Ectodermal cell (in vitro differentiated cells): Measurements from ENCODE around the gene TAS2R20.

Experiments
- H3K27ac ChIP-seq: 2 replicates; pipeline ENCODE4 v1.7.0; 2013; ENCODE audit warnings: mild to moderate bottlenecking, low read depth, low read length; ENCODE audit not compliant: insufficient read depth, poor library complexity, severe bottlenecking
- H3K27me3 ChIP-seq: 2 replicates; pipeline ENCODE4 v1.7.0; 2013; ENCODE audit warnings: mild to moderate bottlenecking, low read length; ENCODE audit not compliant: insufficient read depth, control insufficient read depth, poor library complexity, severe bottlenecking
- H3K36me3 ChIP-seq: one replicate; pipeline ENCODE4 v1.7.0; 2013; ENCODE audit warnings: low read length; ENCODE audit not compliant: control insufficient read depth, insufficient read depth
- H3K4me1 ChIP-seq: one replicate; pipeline ENCODE4 v1.7.0; 2013; ENCODE audit warnings: low read length; ENCODE audit not compliant: control insufficient read depth, insufficient read depth
- H3K4me3 ChIP-seq: 2 replicates; pipeline ENCODE4 v1.7.0; 2013; ENCODE audit warnings: low read depth, low read length, control low read depth; ENCODE audit not compliant: insufficient read depth
- H3K9me3 ChIP-seq: 2 replicates; pipeline ENCODE4 v1.7.0; 2013; ENCODE audit warnings: mild to moderate bottlenecking, low read length, moderate library complexity; ENCODE audit not compliant: control insufficient read depth
- WGBS, 2 experiments: methylation state at CpG; one replicate each; pipeline ENCODE4 v1.1.7; 2013; ENCODE audit warnings: missing lambda C conversion rate in 2 of 2; 5-methylcytosine and 5-hydroxymethylcytosine counted together

The TAS2R20 gene

GRCh38 chr12:11015775-11016430 lies 17.8 kb upstream of the TAS2R20 start:
- H3K27ac ChIP-seq = no peak overlapping the region
- no peaks in the 10 kb centered on the region for H3K36me3 ChIP-seq
- H3K9me3 ChIP-seq = no peaks in the 10 kb centered on the region
- 94 to 98% methylated on average over 4 of the region's 4 CpGs for WGBS, 2 experiments
- H3K27me3 ChIP-seq = no peaks in the 10 kb centered on the region
- H3K4me1 ChIP-seq = no peaks in the 10 kb centered on the region
- H3K4me3 ChIP-seq = no peak overlapping the region

- H3K4me3 ChIP-seq = no peak overlapping the region
- no peaks in the 10 kb centered on the region for H3K4me1 ChIP-seq
- no peaks in the 10 kb centered on the region for H3K27me3 ChIP-seq
- no peak overlapping the region for H3K27ac ChIP-seq
- H3K9me3 ChIP-seq = no peaks in the 10 kb centered on the region
- no peaks in the 10 kb centered on the region for H3K36me3 ChIP-seq
Measured at GRCh38 chr12:11014234-11014633, 16.1 kb upstream of the TAS2R20 start.

- H3K4me1 ChIP-seq = no peaks in the 10 kb centered on the region
- H3K4me3 ChIP-seq = no peak overlapping the region
- no peaks in the 10 kb centered on the region for H3K9me3 ChIP-seq
- 86 to 100% methylated on average over 1 of the region's 1 CpG for WGBS, 2 experiments
- no peaks in the 10 kb centered on the region for H3K36me3 ChIP-seq
- H3K27me3 ChIP-seq = no peaks in the 10 kb centered on the region
- H3K27ac ChIP-seq = no peak overlapping the region
Measured at GRCh38 chr12:11007608-11008007, 9.5 kb upstream of the TAS2R20 start.

- Histone ChIP-seq H3K4me3 (no peak overlapping the region), H3K36me3 (no peaks in the 10 kb centered on the region), H3K4me1 (no peaks in the 10 kb centered on the region), H3K9me3 (no peaks in the 10 kb centered on the region), H3K27ac (no peak overlapping the region), H3K27me3 (no peaks in the 10 kb centered on the region)
- WGBS, 2 experiments = 94 to 96% methylated on average over 3 of the region's 3 CpGs
Measured at GRCh38 chr12:10994307-10994706, 3.8 kb downstream of the TAS2R20 start.

- Histone ChIP-seq H3K4me3 (no peak overlapping the region), H3K9me3 (no peaks in the 10 kb centered on the region), H3K27me3 (no peaks in the 10 kb centered on the region), H3K27ac (no peak overlapping the region), H3K36me3 (no peaks in the 10 kb centered on the region), H3K4me1 (no peaks in the 10 kb centered on the region)
- 86 to 100% methylated on average over 1 to 2 of the region's 2 CpGs for WGBS, 2 experiments
Measured at GRCh38 chr12:10989107-10989506, 9.0 kb downstream of the TAS2R20 start.

- Histone ChIP-seq H3K4me1 (no peaks in the 10 kb centered on the region), H3K4me3 (no peak within 1 kb of the TSS), H3K27me3 (no peaks in the 10 kb centered on the region), H3K36me3 (no peaks in the 10 kb centered on the region), H3K27ac (no peak within 1 kb of the TSS), H3K9me3 (no peaks in the 10 kb centered on the region)
- WGBS, 2 experiments = 0% methylated on average over 1 of the region's 2 CpGs; no CpG with 5 or more reads in 1 of the 2 experiments
Measured at GRCh38 chr12:10986812-10987211, 11.3 kb downstream of the TAS2R20 start, which contains the start of gene TAS2R50. TAS2R50 (minus strand) TSS chr12:10986912; CDS start chr12:10986860, 52 bp downstream.

- Histone ChIP-seq H3K27me3 (no peaks in the 10 kb centered on the region), H3K4me1 (no peaks in the 10 kb centered on the region), H3K9me3 (no peaks in the 10 kb centered on the region), H3K36me3 (no peaks in the 10 kb centered on the region), H3K4me3 (no peak overlapping the region), H3K27ac (no peak overlapping the region)
- 93 to 100% methylated on average over 4 to 5 of the region's 5 CpGs for WGBS, 2 experiments
Measured at GRCh38 chr12:10982244-10982643, 15.9 kb downstream of the TAS2R20 start.

GRCh38 chr12:10974965-10975364 lies 23.1 kb downstream of the TAS2R20 start:
- H3K4me1 ChIP-seq = peaks cover 5% of the 10 kb centered on the region
- H3K27ac ChIP-seq = no peak overlapping the region
- no peaks in the 10 kb centered on the region for H3K36me3 ChIP-seq
- no peaks in the 10 kb centered on the region for H3K9me3 ChIP-seq
- 59 to 83% methylated on average over 2 to 3 of the region's 3 CpGs for WGBS, 2 experiments
- no peak overlapping the region for H3K4me3 ChIP-seq
- H3K27me3 ChIP-seq = no peaks in the 10 kb centered on the region

- H3K36me3 ChIP-seq = no peaks in the 10 kb centered on the region
- H3K27me3 ChIP-seq = no peaks in the 10 kb centered on the region
- H3K4me3 ChIP-seq = no peak overlapping the region
- 93% methylated on average over 15 of the region's 15 CpGs for WGBS, 2 experiments
- H3K9me3 ChIP-seq = no peaks in the 10 kb centered on the region
- no peaks in the 10 kb centered on the region for H3K4me1 ChIP-seq
- no peak overlapping the region for H3K27ac ChIP-seq
Measured at GRCh38 chr12:10968765-10969456, 29.2 kb downstream of the TAS2R20 start.

- Histone ChIP-seq H3K4me3 (no peak overlapping the region), H3K9me3 (no peaks in the 10 kb centered on the region), H3K27me3 (no peaks in the 10 kb centered on the region), H3K4me1 (no peaks in the 10 kb centered on the region), H3K27ac (no peak overlapping the region), H3K36me3 (no peaks in the 10 kb centered on the region)
- 87 to 98% methylated on average over 2 of the region's 2 CpGs for WGBS, 2 experiments
Measured at GRCh38 chr12:10967409-10967808, 30.7 kb downstream of the TAS2R20 start.
